A375 (cell line): ENCODE measurements around the gene SMARCC2. TPM values are rescaled to one million over a fixed set of nuclear protein-coding genes. Genes with fewer than 3 reads are reported as not detected.

Source experiments
- total RNA-seq: library from RNA; depleted of rRNA; stranded (reverse); fragments of >200 nt; shearing (Covaris generic); gene quantifications from 2 replicates; pipeline ENCODE4 v1.2.3, GENCODE V29; 2014; rRNA removed

SMARCC2 gene
- total RNA-seq, result 44.2 and 50.5 TPM in 2 replicates

GRCh38 chr12:56189099-56189917, at the start of gene SMARCC2:
TSS of gene SMARCC2 (minus strand) at chr12:56189483. CDS start at chr12:56189461, 22 bp downstream.

GRCh38 chr12:56229916-56230431, 40.7 kb upstream of the SMARCC2 start, which contains the start of gene SLC39A5:
TSS of gene SLC39A5 (plus strand) at chr12:56230051. CDS start at chr12:56231275, 1,224 bp downstream.

GRCh38 chr12:56224102-56224701, 34.9 kb upstream of the SMARCC2 start, which contains the start of gene NABP2:
TSS of gene NABP2 (plus strand) at chr12:56224342. CDS start at chr12:56224857, 515 bp downstream.

GRCh38 chr12:56221757-56222530, 32.7 kb upstream of the SMARCC2 start, which contains the start of gene RNF41:
TSS of gene RNF41 (minus strand) at chr12:56221922. CDS start at chr12:56214047, 7,875 bp downstream.

GRCh38 chr12:56158029-56158925, 31.0 kb downstream of the SMARCC2 start, which contains the start of gene MYL6:
TSS of gene MYL6 (plus strand) at chr12:56158359. CDS start at chr12:56158402, 43 bp downstream.

GRCh38 chr12:56152132-56152755, 37.0 kb downstream of the SMARCC2 start, which contains the start of gene MYL6B:
TSS of gene MYL6B (plus strand) at chr12:56152587. CDS start at chr12:56153919, 1,332 bp downstream.

GRCh38 chr12:56127888-56128669, 61.2 kb downstream of the SMARCC2 start, which contains the start of gene ESYT1:
TSS of gene ESYT1 (plus strand) at chr12:56128267. CDS start at chr12:56128320, 53 bp downstream.

GRCh38 chr12:56117778-56118687, 71.2 kb downstream of the SMARCC2 start, which contains the start of gene ZC3H10:
TSS of gene ZC3H10 (plus strand) at chr12:56118266. CDS start at chr12:56120563, 2,297 bp downstream.

GRCh38 chr12:56116267-56117081, 72.8 kb downstream of the SMARCC2 start, which contains the start of gene RPL41:
TSS of gene RPL41 (plus strand) at chr12:56116633.

Other genes starting within 250 kb of the SMARCC2 start
- 1.0 and 1.5 TPM in 2 replicates for gene PMEL, start 223.4 kb downstream of the SMARCC2 start, total RNA-seq
- gene CDK2, start 222.7 kb downstream of the SMARCC2 start, total RNA-seq, result 98.9 and 102 TPM in 2 replicates
- gene RAB5B, start 215.4 kb downstream of the SMARCC2 start, total RNA-seq, result 27.6 and 29.7 TPM in 2 replicates
- gene SUOX, start 192.2 kb downstream of the SMARCC2 start, total RNA-seq, result 12.9 and 14.9 TPM in 2 replicates
- gene IKZF4, start 168.4 kb downstream of the SMARCC2 start, total RNA-seq, result 1.7 and 1.8 TPM in 2 replicates
- 184 and 199 TPM in 2 replicates for gene RPS26, start 147.6 kb downstream of the SMARCC2 start, total RNA-seq
- 156 and 173 TPM in 2 replicates for gene ERBB3, start 109.3 kb downstream of the SMARCC2 start, total RNA-seq
- 478 and 571 TPM in 2 replicates for gene PA2G4, start 84.9 kb downstream of the SMARCC2 start, total RNA-seq
- gene RPL41, start 72.8 kb downstream of the SMARCC2 start, total RNA-seq, result 7,110 and 8,345 TPM in 2 replicates
- gene ZC3H10, start 71.2 kb downstream of the SMARCC2 start, total RNA-seq, result 6.1 and 7.4 TPM in 2 replicates
- 122 and 134 TPM in 2 replicates for gene ESYT1, start 61.2 kb downstream of the SMARCC2 start, total RNA-seq
- gene MYL6B, start 36.9 kb downstream of the SMARCC2 start, total RNA-seq, result 192 and 196 TPM in 2 replicates
- 1,070 and 1,254 TPM in 2 replicates for gene MYL6, start 31.1 kb downstream of the SMARCC2 start, total RNA-seq
- 115 and 119 TPM in 2 replicates for gene RNF41, start 32.4 kb upstream of the SMARCC2 start, total RNA-seq
- 58.5 and 66.1 TPM in 2 replicates for gene NABP2, start 34.9 kb upstream of the SMARCC2 start, total RNA-seq
- not detected in 2 replicates for gene SLC39A5, start 40.6 kb upstream of the SMARCC2 start, total RNA-seq
- gene ANKRD52, start 68.9 kb upstream of the SMARCC2 start, total RNA-seq, result 15.9 and 16.3 TPM in 2 replicates
- gene COQ10A, start 77.5 kb upstream of the SMARCC2 start, total RNA-seq, result 21.2 and 23.2 TPM in 2 replicates
- gene CS, start 110.8 kb upstream of the SMARCC2 start, total RNA-seq, result 115 and 119 TPM in 2 replicates
- 154 and 163 TPM in 2 replicates for gene CNPY2, start 126.5 kb upstream of the SMARCC2 start, total RNA-seq
- 38.7 and 58.8 TPM in 2 replicates for gene PAN2, start 144.5 kb upstream of the SMARCC2 start, total RNA-seq
- 0.21 and 0.23 TPM in 2 replicates for gene IL23A, start 149.4 kb upstream of the SMARCC2 start, total RNA-seq
- gene STAT2, start 170.6 kb upstream of the SMARCC2 start, total RNA-seq, result 33.0 and 33.2 TPM in 2 replicates
- not detected in 2 replicates for gene APOF, start 173.4 kb upstream of the SMARCC2 start, total RNA-seq